ENCODE data around the gene CAV1. TPM values are rescaled to one million over a fixed set of nuclear protein-coding genes. Genes with fewer than 3 reads are reported as not detected.
"Not testable (repeated sequence)": the region's sequence is repeated elsewhere in the genome, so short reads cannot be mapped to it uniquely, and the experiment has no call there.

The CAV1 gene
- total RNA-seq, 1 experiment from 2014 or later = 4.9 TPM

DNA sequence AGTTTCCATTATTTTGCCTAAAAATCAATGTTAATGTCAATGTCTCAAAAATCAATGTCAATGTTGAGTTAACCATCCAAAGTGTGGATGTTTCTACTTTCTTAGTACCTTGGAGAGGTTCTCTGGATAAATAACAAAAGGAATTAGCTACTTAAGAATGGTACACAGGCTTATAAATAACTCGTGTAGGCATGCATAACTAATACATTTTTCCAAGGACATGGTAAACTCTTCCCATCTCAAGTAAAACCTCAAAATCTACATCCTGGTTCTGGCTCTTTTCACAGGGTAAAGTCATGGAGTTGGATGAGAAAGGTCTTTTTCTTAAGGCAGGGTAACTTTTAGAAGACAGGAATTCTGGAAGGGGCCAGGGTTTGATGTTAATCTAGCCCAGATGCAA is 59.9 kb downstream of the CAV1 start:
- intact Hi-C loops (cut with micrococcal nuclease; ENCODE audit: unreplicated experiment) = no loop called here
- H3K27me3 Mint-ChIP-seq (ENCODE audit: insufficient read depth, unreplicated experiment) = no peaks in the 10 kb centered on the region
- Histone ChIP-seq H3K27me3 (replicated peaks; ENCODE audit: control insufficient read depth, insufficient read depth, low read length) (no peaks in the 10 kb centered on the region), H3K4me1 (peaks cover 10% of the 10 kb centered on the region), H3K9me3 (no peaks in the 10 kb centered on the region), H3K36me3 (ENCODE audit: control insufficient read depth, insufficient read depth, low read length) (no peaks in the 10 kb centered on the region), H3K4me3 (ENCODE audit: low read depth, low read length) (no peak overlapping the region)
- ChIA-PET CTCF (no interaction called here), POLR2A (no interaction called here)
- no peaks in the 10 kb centered on the region for H3K36me3 Mint-ChIP-seq (ENCODE audit: insufficient read depth, unreplicated experiment)
- H3K9me3 Mint-ChIP-seq (ENCODE audit: unreplicated experiment) = peaks cover 14% of the 10 kb centered on the region
- TF ChIP-seq, protein P1, sequence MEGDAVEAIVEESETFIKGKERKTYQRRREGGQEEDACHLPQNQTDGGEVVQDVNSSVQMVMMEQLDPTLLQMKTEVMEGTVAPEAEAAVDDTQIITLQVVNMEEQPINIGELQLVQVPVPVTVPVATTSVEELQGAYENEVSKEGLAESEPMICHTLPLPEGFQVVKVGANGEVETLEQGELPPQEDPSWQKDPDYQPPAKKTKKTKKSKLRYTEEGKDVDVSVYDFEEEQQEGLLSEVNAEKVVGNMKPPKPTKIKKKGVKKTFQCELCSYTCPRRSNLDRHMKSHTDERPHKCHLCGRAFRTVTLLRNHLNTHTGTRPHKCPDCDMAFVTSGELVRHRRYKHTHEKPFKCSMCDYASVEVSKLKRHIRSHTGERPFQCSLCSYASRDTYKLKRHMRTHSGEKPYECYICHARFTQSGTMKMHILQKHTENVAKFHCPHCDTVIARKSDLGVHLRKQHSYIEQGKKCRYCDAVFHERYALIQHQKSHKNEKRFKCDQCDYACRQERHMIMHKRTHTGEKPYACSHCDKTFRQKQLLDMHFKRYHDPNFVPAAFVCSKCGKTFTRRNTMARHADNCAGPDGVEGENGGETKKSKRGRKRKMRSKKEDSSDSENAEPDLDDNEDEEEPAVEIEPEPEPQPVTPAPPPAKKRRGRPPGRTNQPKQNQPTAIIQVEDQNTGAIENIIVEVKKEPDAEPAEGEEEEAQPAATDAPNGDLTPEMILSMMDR (IDR thresholded peaks at IDR 0.05; ENCODE audit: insufficient read depth in 1 of 2, low read depth in 1 of 2, low read length in 1 of 2, severe bottlenecking in 1 of 2, unreplicated experiment in 1 of 2) = no peak
- no peak overlapping the region for H3K27ac Mint-ChIP-seq (ENCODE audit: unreplicated experiment)
- BruUV-seq (replicated peaks) = no TSS peak
- H3K4me3 Mint-ChIP-seq (ENCODE audit: unreplicated experiment) = no peak overlapping the region
- peaks cover 17% of the 10 kb centered on the region for H3K4me1 Mint-ChIP-seq (ENCODE audit: low read depth, unreplicated experiment)
- no peak for DNase-seq

DNA sequence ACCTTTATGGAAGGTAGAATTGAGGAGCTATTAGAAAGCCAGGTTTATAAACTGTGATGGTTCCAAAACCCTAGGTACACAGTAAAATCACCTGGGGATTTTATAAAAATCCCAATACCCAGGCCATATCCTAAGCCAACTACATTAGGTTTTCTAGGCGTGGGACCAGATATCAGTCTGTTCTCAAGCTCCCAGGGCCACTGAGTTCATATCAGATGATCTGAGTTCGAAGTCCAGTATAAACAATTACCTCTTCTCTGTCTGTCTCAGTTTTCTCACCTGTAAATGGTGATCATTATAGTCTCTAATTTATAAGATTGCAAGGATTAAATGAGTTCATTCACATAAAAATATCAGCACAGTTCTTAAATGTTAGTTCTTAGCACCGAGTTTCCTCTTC is 60.6 kb downstream of the CAV1 start:
- Histone ChIP-seq H3K9me3 (no peaks in the 10 kb centered on the region), H3K4me1 (peaks cover 10% of the 10 kb centered on the region), H3K27me3 (replicated peaks; ENCODE audit: control insufficient read depth, insufficient read depth, low read length) (no peaks in the 10 kb centered on the region), H3K36me3 (ENCODE audit: control insufficient read depth, insufficient read depth, low read length) (no peaks in the 10 kb centered on the region), H3K4me3 (ENCODE audit: low read depth, low read length) (no peak overlapping the region)
- Mint-ChIP-seq H3K4me3 (ENCODE audit: unreplicated experiment) (no peak overlapping the region), H3K27me3 (ENCODE audit: insufficient read depth, unreplicated experiment) (no peaks in the 10 kb centered on the region), H3K36me3 (ENCODE audit: insufficient read depth, unreplicated experiment) (no peaks in the 10 kb centered on the region), H3K4me1 (ENCODE audit: low read depth, unreplicated experiment) (peaks cover 17% of the 10 kb centered on the region), H3K9me3 (ENCODE audit: unreplicated experiment) (peaks cover 9% of the 10 kb centered on the region), H3K27ac (ENCODE audit: unreplicated experiment) (no peak overlapping the region)
- CTCF ChIA-PET = no interaction called here
- POLR2A ChIA-PET = no interaction called here
- DNase-seq = no peak
- BruUV-seq (replicated peaks) = no TSS peak
- TF ChIP-seq, protein P1 (IDR thresholded peaks at IDR 0.05; ENCODE audit: insufficient read depth in 1 of 2, low read depth in 1 of 2, low read length in 1 of 2, severe bottlenecking in 1 of 2, unreplicated experiment in 1 of 2) = no peak
- intact Hi-C loops (cut with micrococcal nuclease; ENCODE audit: unreplicated experiment) = no loop called here

DNA sequence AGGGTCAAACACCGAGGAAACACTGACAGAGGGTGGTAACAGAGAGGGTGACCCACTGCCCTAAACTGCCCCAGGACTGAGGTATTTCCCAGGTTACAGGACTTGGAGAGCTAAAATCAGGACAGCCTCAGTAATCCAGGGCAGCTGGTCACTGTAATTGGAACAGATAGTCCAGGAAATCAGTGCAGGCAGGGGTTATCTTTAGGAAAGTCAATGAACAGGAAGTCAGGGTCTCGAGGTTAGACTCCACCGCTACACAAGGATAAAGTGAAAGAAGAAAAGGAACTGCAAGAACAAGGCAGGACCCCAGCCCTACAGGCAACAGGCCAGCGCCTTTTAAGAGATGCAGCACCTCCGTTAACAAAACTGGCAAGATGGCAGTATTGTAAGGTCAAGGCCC is 61.1 kb downstream of the CAV1 start:
- H3K4me1 Mint-ChIP-seq (ENCODE audit: low read depth, unreplicated experiment) = peaks cover 17% of the 10 kb centered on the region
- H3K36me3 ChIP-seq (ENCODE audit: control insufficient read depth, insufficient read depth, low read length) = no peaks in the 10 kb centered on the region
- CTCF ChIA-PET = no interaction called here
- H3K36me3 Mint-ChIP-seq (ENCODE audit: insufficient read depth, unreplicated experiment) = no peaks in the 10 kb centered on the region
- TF ChIP-seq, protein P1 (IDR thresholded peaks at IDR 0.05; ENCODE audit: insufficient read depth in 1 of 2, low read depth in 1 of 2, low read length in 1 of 2, severe bottlenecking in 1 of 2, unreplicated experiment in 1 of 2) = no peak
- H3K27ac Mint-ChIP-seq (ENCODE audit: unreplicated experiment) = no peak overlapping the region
- no peaks in the 10 kb centered on the region for H3K27me3 ChIP-seq (replicated peaks; ENCODE audit: control insufficient read depth, insufficient read depth, low read length)
- no peak overlapping the region for H3K4me3 Mint-ChIP-seq (ENCODE audit: unreplicated experiment)
- H3K4me1 ChIP-seq = peaks cover 10% of the 10 kb centered on the region
- H3K9me3 Mint-ChIP-seq (ENCODE audit: unreplicated experiment) = peaks cover 9% of the 10 kb centered on the region
- no peaks in the 10 kb centered on the region for H3K27me3 Mint-ChIP-seq (ENCODE audit: insufficient read depth, unreplicated experiment)
- POLR2A ChIA-PET = no interaction called here
- no peak overlapping the region for H3K4me3 ChIP-seq (ENCODE audit: low read depth, low read length)
- H3K9me3 ChIP-seq = no peaks in the 10 kb centered on the region
- intact Hi-C loops (cut with micrococcal nuclease; ENCODE audit: unreplicated experiment) = no loop called here
- DNase-seq = no peak
- no TSS peak for BruUV-seq (replicated peaks)

DNA sequence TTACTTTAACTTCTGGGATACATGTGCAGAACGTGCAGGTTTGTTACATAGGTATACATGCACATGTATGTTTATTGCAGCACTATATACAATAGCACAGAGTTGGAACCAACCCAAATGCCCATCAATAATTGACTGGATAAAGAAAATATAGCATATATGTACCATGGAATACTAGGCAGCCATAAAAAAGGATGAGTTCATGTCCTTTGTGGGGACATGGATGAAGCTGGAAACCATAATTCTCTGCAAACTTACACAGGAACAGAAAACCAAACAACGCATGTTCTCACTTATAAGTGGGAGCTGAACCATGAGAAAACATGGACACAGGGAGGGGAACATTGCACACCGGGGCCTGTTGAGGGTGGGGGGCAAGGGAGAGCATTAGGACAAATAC is 62.4 kb downstream of the CAV1 start:
- H3K27me3 Mint-ChIP-seq (ENCODE audit: insufficient read depth, unreplicated experiment); H3K36me3 ChIP-seq (ENCODE audit: control insufficient read depth, insufficient read depth, low read length); H3K9me3 ChIP-seq; H3K27ac Mint-ChIP-seq (ENCODE audit: unreplicated experiment); intact Hi-C loops (cut with micrococcal nuclease; ENCODE audit: unreplicated experiment); H3K4me3 ChIP-seq (ENCODE audit: low read depth, low read length); BruUV-seq (replicated peaks); DNase-seq; H3K27me3 ChIP-seq (replicated peaks; ENCODE audit: control insufficient read depth, insufficient read depth, low read length); H3K36me3 Mint-ChIP-seq (ENCODE audit: insufficient read depth, unreplicated experiment); H3K4me3 Mint-ChIP-seq (ENCODE audit: unreplicated experiment); CTCF ChIA-PET; H3K9me3 Mint-ChIP-seq (ENCODE audit: unreplicated experiment): not testable (repeated sequence)
- peaks cover 18% of the 10 kb centered on the region for H3K4me1 ChIP-seq
- H3K4me1 Mint-ChIP-seq (ENCODE audit: low read depth, unreplicated experiment) = peaks cover 24% of the 10 kb centered on the region
- POLR2A ChIA-PET = interaction anchor here (0.6 kb wide), 1 partner anchor 358 kb away, joined by 3 read pairs; no protein-coding TSS in a partner anchor
